HuH-7.5 (cell line): ENCODE results near the gene SUCO.
A peak's percentile ranks its signal among the peaks of the same experiment; 100 is the strongest.

Experiments used
- DNase-seq: peaks from one replicate; pipeline ENCODE4 v3.0.0; 2011; ENCODE audit warnings: low spot score

Gene SUCO

GRCh38 chr1:172517081-172517480 is 15.9 kb upstream of the SUCO start:
- DNase-seq = no peak

GRCh38 chr1:172517545-172517944 is 15.4 kb upstream of the SUCO start:
- no peak for DNase-seq

GRCh38 chr1:172529304-172529703 is 3.6 kb upstream of the SUCO start:
- DNase-seq = no peak

- DNase-seq = peak; percentile 9
Observed at GRCh38 chr1:172530000-172530399, 3.0 kb upstream of the SUCO start.

GRCh38 chr1:172531412-172532182 is 1.4 kb upstream of the SUCO start:
- no peak for DNase-seq

GRCh38 chr1:172532183-172532699 is 709 bp upstream of the SUCO start:
- peak; percentile 76 for DNase-seq

- DNase-seq = peak; percentile 12
Observed at GRCh38 chr1:172533513-172534151, 682 bp downstream of the SUCO start.

GRCh38 chr1:172536256-172536655 is 3.3 kb downstream of the SUCO start:
- DNase-seq = no peak

- DNase-seq = no peak
Observed at GRCh38 chr1:172537366-172537765, 4.4 kb downstream of the SUCO start.

GRCh38 chr1:172537827-172538391 is 5.0 kb downstream of the SUCO start:
- DNase-seq = no peak

GRCh38 chr1:172540635-172541034 is 7.7 kb downstream of the SUCO start:
- DNase-seq = no peak

GRCh38 chr1:172544481-172545104 is 11.6 kb downstream of the SUCO start:
- no peak for DNase-seq

- no peak for DNase-seq
Observed at GRCh38 chr1:172545396-172546004, 12.6 kb downstream of the SUCO start.

GRCh38 chr1:172547071-172547470 is 14.1 kb downstream of the SUCO start:
- no peak for DNase-seq

GRCh38 chr1:172549621-172550280 is 16.8 kb downstream of the SUCO start:
- DNase-seq = no peak

- DNase-seq = no peak
Observed at GRCh38 chr1:172551279-172551678, 18.3 kb downstream of the SUCO start.

GRCh38 chr1:172554915-172555314 is 22.0 kb downstream of the SUCO start:
- no peak for DNase-seq

GRCh38 chr1:172556461-172556860 is 23.5 kb downstream of the SUCO start:
- no peak for DNase-seq

- no peak for DNase-seq
Observed at GRCh38 chr1:172557270-172557669, 24.3 kb downstream of the SUCO start.

GRCh38 chr1:172559572-172560210 is 26.7 kb downstream of the SUCO start:
- no peak for DNase-seq

- DNase-seq = no peak
Observed at GRCh38 chr1:172561252-172561651, 28.3 kb downstream of the SUCO start.
